HG02884 (cell line): ENCODE measurements around the gene TMEM238L.
A peak's percentile ranks its signal among the peaks of the same experiment; 100 is the strongest.
"Not testable (repeated sequence)": the region's sequence is repeated elsewhere in the genome, so short reads cannot be mapped to it uniquely, and the experiment has no call there.

ENCODE experiments used
- ATAC-seq: cut with Tn5 transposase; IDR thresholded peaks from one replicate; pipeline ENCODE4 v1.9.1; 2021; ENCODE audit warnings: mild to moderate bottlenecking, moderate library complexity; ENCODE audit not compliant: unreplicated experiment

TMEM238L gene, protein sequence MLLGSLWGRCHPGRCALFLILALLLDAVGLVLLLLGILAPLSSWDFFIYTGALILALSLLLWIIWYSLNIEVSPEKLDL

DNA sequence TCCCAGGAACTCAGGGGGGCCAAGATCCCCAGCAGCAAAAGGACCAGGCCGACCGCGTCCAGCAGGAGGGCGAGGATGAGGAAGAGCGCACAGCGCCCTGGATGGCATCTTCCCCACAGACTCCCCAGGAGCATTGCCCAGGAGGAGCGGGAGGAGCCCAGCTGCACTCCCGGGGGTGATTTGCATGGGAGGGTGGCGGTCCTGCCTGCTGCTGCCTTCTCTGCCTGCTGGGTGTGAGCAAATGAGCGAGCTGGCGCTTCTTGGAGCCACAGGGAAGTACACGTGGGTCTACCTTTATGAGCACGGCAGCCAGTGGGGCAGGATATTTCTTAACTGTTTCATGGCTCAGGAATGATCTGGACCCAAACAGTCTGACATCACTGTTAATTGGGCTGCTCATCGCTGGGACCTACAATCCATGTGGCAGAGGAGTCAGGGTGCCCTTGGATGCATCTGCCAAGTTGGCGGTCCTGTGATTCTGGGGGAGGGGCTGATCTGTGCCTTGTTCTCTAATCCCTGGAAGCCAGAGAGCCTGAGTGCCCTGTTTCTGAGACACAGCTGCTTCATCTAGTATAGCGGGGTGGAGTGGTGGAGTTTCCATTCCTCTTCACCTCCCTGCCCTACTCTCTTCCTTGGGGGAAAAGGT is at the start of gene TMEM238L:
Gene TMEM238L (minus strand): TSS at position 270 of the 646 bp plus-strand sequence. CDS start 136 bp downstream, at position 134.
- ATAC-seq, result no peak

DNA sequence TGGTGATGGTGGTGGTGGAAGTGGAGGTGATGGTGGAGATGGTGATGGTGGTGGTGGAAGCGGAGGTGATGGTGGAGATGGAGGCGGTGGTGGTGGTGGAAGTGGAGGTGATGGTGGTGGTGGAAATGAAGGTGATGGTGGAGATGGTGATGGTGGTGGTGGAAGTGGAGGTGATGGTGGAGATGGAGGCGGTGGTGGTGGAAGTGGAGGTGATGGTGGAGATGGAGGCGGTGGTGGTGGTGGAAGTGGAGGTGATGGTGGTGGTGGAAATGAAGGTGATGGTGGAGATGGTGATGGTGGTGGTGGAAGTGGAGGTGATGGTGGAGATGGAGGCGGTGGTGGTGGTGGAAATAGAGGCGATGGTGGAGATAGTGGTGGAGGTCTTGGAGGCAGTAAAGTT is 42.7 kb upstream of the TMEM238L start:
- ATAC-seq, result not testable (repeated sequence)

DNA sequence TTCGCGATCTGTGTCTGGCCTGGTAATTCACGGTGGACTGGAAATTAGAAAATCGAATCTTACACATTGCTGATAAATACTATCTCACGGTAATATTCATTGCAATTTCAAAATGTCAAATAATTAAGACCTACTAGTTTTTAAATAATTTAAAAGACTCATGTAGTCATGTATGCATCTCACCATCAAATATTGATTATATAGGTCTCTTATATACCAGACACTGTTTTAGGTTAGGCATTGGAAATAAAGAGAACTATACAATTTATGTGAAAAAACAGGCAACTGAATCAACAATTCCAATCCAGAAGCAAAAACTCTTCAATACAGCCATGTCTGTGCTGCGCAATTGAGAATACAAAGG is 41.5 kb upstream of the TMEM238L start:
- no peak for ATAC-seq

DNA sequence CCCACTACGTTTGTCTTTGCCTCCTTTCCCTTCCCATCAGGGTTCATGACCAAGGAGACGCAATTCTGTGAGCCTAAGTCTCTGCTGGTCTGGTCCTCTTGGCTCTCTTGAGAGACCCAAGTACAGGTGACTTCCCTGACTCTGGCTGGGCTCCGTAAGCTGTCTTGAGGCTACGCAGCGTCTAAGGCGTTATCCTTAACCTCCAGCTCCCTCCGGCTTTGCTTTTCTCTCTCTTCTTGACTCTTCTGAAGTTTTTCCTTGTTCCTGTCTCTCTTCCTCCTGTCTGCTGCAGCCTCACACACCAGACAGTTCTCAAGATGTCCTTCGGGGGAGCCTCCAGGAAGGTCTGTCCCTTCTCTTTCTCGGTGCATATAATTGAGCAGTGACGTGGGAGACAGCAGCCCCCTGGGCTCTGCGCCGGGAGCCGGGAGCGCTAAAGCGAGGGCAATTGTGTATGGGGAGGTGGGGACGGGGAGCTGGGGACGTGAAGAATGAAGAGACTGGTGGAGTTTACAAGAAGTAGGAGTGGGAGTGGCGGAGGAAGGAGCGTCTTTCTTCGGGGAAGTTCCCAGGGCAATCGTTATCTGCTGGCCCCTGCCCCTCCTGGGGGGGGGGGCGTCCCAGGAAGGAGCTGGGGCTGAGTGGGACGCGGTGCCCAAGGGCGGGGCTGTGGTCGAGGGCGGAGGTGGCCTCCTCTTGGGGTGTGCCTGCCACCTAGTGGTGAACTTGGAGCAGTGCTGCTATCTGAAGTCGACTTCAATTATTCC is 40.9 kb upstream of the TMEM238L start:
- ATAC-seq, result peak; percentile 95

DNA sequence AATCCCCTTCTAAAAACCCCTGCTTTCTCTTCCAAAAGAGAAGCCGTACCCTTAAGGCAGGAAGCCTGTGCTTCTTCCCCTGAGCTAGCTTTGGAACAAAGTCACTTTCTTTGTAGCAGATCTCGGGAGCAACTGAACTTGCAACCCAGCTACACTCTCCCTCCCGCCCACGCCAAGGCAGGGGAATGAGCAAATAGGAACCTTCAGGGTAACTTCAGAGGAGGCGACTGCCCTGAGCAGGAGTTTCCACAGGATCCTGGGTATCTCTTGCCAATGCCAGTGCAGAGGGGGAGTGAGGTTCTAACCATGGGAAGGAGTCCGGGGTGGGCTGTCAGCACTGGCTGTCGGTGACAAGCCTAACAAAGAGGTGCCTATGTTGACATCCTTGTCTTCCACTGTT is 39.9 kb upstream of the TMEM238L start:
- ATAC-seq, result no peak

DNA sequence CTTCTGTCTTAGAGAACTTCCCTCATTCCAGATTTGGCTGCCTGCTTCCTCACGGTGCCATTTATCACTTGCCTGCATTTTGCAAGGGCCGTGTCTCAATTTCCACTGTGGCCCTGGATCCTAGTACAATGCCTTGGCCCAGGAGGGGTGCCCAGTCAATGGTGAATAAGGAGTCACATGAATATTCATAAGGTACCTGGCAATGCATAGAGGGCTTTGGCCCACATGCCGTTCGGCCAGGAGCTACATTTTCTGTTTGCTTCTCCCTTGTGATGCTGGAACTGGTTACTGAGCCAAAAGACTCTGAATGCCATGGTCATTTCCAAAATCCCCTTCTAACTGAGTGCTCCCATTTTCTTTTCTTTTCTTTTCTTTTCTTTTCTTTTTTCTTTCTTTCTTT is 38.8 kb upstream of the TMEM238L start:
- no peak for ATAC-seq

DNA sequence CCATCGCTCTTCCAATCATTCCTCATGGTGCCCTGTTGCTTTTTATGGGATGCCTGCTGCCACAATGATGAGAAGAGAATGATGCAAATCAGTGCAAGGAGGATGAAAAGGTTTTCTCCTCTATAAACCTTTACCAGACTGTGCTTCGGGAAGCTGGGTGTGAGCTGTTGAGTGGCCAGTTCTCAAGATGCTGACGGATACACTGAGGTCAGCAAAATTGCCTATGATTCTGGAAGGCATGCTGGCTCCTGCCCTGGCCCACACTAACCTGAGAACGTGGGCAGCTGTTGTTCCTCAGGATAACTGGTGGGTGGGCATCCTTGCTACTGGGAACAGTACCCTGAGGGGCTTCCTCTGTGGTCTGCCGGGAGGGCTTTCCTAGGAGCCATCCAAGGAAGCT is 34.8 kb upstream of the TMEM238L start:
- ATAC-seq, result no peak

DNA sequence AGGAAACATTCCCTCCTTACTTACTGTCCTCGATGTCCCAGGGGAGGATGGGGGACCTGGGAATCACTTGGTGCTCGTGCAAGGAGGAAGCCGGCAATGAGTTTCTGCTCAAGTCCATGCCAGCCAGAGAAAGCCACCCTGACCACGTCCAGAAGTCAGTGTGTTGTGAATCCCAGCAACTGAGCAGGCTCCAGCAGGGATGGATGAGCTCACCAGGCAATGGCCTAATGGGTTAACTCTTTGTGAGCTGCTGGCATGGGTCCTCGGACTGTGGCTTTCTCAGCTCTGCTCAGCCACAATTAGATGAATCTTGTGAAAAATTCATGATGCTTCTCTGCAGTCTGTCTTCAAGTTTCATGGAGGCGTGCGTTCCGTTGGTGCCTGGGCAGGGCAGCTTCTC is 34.0 kb upstream of the TMEM238L start, which contains the start of gene PIRT:
Gene PIRT (minus strand): TSS at position 167 of the 400 bp plus-strand sequence. CDS start 12,442 bp downstream, outside the sequence.
- no peak for ATAC-seq

DNA sequence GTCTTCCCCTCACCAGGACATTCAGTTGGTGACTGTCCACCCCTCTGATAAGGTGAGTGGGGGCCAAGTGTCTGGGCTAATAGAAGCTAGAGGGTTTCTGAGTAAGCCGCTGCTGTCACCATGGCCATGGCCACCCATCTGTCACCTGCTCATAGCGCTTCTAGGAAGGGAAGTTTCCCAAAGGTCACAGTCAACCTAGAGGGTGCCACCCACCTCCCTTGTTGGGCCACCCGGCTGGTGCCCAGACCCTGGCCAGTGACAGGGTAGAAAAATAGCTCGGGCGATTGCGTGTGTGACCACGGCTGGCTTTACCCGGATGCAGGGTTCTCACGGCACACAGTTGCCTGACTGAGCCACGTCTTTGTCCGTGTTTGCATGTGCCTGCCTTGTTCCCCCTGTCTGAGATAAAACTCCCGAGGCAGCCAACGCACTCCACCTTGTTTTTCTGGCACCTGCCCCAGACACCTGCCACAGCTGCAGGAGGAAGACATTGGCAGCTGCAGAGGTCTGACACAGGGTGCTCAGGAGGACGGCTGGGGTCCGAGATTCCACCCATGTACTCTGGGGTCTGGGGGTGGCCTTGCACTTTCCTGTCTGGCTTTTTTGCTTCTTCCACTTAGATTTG is 33.2 kb upstream of the TMEM238L start:
- no peak for ATAC-seq

DNA sequence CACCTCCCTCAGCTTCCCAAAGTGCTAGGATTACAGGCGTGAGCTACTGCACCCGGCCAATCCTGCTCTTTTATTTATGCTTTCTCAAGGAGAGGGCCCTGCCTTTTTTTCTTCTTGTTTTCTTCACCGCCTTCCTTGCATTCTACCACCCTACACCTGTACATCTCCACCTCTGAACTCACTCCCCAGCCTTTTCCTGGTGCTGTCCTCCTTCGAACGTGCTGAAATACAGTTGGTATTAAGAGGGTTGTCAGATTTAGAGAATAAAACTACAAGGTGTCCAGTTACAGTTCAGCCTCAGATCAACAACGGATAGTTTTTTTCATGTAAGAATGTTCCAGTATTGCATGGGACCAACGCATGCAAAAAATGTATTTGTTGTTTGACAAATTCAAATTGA is 32.2 kb upstream of the TMEM238L start:
- no peak for ATAC-seq

DNA sequence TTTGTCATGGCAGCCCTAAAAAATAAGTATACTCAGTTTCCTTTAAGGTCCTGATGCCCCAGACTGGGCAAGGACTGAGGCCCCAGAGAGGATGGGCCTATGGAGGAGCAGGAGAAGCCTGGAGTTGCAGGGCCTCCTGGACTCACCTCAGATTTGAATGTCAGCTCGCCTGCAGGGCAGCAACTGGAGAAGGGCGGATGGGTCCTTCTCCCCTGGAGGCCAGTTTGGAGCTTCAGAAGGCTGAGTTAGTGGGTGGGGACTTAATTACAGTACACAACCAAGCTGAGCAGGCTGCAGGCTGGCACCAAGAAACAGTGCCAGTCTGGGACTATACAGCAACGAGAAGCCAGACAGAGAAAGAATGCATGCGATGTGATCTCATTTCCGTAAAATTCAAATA is 27.8 kb upstream of the TMEM238L start:
- no peak for ATAC-seq

DNA sequence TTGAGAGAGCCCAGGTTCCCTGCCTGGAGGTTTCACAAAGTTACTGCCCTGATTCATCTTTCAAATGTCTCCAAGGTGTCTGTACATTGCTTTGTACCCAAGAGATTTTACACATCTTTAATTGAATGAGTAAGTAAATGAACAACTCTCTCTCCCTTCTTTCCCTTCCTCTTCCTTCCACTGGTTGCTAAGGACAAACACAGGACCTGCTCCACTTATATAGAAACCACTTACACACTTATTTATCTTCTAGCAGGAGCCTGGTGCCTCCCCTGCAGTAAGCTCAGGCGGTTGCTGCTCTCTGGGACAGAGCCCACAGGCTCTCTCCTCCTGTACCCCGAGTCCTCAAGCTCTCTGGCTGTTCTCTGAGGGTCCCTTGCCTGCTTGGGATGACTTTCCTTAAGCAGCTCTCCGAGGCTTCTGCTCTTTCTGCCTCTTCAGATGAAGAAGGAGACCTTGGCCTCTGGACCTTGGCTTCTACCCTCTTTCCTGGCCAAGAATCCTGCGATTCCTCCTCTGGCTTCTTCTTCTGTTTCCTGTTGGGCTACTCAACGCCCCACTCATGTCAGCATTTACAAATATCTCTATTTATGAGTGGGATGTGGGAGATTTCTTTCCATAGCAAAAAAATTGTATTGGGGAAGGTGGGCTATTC is 24.1 kb upstream of the TMEM238L start:
- no peak for ATAC-seq

DNA sequence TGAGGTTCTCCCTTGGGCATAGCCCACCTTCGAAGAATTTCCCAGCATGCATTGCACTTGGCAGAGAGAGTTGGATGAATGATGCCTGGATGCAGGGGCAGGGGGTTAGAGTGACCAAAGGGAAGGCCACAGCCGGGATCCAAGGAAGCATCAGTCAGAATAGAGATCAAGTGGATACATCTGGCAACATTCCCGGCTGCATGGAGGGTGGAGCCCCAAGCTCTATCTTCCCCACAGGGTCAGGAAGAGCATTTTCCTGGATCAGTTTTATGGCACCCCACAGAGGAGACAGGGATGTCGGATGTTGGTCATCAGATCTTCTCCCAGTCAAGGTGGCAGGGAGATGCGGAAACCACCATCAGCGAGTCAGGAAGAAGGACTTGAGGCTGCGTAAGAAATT is 21.0 kb upstream of the TMEM238L start:
- no peak for ATAC-seq

DNA sequence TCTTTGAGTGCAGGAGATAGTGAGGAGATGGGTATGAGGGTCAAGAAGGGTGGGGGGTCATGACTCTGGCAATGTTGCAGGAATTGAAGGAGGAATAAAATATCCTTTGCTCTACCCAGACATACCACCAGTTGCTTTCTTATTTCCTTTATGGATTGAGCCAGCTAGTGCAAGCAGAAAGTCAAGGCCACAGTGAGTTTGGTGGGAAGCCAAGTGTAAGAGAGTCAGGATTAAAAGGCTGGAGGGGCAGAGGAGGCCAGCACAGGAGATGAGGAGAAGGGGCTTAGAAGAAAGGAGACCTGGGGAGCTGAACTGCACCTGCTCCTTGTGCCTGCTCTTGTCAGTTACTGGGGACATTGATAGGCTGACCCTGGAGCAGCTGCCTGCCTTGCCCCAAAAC is 17.9 kb upstream of the TMEM238L start:
- no peak for ATAC-seq

DNA sequence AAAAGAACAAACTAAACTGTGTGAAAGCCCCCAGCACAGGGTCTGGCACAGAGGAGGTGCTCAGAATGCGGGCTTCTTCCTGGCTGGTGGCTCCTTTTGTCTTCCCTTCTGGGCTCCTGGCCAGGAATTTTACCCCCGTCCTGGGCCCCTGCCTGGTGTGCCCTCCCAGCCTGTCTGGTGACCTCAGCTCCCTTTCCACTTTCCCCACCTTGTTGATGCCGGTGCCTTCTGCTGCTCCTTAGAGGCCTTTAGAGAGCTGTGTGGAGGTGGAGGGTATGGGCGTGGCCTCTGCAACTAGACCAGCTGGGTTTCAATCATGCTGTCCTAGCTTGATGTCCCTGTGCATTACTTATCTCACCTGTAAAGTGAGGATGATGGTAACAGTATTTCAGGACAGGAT is 17.2 kb upstream of the TMEM238L start:
- no peak for ATAC-seq

DNA sequence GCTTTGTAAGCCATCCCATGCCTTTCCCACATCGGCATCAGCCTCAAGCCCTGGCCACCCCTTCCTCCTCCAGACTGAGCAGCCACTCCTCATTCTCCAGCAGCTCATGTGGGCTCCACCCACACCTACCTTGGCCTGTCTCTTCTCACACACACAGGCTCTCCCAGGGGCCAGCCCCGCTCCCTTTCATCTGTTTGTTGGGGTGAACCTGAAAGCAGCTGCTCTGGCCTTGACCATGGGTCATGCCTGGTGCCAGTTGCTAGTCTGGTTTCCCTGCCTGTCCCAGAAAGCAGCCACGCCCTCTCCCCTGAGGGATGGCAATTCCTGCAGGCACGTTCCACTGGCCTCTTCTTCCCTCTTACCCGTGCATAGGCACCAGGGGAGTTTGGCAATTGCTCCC is 11.4 kb upstream of the TMEM238L start:
- ATAC-seq, result no peak

DNA sequence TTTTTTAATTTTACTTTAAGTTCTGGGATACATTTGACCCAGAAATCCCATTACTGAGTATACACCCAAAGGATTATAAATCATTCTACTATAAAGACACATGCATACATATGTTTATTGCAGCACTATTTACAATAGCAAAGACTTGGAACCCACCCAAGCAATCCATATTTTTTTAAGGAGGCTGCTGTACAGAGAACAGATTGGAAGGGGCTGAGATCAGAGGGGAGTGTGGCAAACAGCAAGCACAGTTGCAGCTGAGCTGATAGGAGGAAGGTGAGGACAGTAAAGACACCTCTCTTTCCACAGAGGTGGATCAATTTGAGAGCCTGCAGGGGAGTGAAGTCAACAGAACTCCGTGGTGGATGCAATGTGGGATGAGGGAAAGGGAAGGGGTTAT is 10.2 kb upstream of the TMEM238L start:
- ATAC-seq, result no peak

DNA sequence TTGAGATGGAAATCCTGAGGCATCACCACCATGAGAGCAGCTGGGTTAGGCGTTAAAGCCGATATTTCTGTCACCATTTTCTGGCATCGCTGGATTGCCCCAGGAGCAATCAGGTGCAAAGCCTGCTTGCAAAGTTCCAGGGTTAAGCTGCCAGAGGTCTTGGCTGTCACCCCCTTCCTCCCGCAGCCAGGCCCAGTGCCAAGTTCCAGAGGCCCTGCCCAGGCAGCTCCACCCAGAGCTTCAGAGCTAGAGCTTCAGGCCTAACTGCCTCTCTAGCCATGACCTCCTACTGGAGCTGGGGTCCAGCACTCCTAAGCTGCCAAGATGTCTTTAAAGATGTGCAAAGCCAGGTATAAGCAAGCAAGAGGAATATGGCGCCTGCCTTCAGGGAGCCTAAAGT is 8.8 kb upstream of the TMEM238L start:
- ATAC-seq, result no peak

DNA sequence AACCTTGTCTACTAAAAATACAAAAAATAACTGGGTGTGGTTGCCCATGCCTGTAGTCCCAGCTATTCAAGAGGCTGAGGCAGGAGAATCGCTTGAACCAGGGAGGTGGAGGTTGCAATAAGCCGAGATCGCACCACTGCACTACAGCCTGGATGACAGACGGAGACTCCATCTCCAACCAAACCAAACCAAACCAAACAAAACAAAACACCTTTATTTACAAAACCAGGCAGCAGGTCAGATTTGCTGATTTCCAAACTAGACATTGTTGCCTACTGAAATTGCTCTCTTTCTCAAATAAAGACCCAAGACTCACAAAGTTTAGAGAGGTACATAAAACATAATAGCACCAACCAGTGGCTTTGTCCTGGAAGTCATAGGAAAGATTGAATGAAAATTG is 5.7 kb upstream of the TMEM238L start:
- ATAC-seq, result no peak

DNA sequence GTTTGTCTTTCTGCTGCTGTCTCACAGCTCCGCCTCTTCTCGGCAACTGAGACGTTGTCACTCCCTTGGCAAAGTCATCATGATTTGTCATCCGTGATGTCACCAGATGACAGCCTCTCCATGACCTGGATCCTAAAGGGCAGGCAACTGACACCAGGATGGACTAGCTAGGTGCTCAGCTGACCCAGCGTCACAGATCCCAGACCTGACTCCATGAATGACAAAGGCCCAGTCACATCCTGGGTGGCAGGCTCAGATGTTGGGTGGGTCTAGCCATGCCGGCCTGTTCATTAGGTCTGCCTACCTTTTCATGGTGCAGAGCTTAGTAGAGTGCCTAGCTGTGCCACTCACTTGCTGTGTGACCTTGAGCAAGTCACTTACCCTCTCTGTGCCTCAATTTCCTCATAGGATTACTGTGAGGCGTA is 3.8 kb upstream of the TMEM238L start:
- ATAC-seq, result no peak

DNA sequence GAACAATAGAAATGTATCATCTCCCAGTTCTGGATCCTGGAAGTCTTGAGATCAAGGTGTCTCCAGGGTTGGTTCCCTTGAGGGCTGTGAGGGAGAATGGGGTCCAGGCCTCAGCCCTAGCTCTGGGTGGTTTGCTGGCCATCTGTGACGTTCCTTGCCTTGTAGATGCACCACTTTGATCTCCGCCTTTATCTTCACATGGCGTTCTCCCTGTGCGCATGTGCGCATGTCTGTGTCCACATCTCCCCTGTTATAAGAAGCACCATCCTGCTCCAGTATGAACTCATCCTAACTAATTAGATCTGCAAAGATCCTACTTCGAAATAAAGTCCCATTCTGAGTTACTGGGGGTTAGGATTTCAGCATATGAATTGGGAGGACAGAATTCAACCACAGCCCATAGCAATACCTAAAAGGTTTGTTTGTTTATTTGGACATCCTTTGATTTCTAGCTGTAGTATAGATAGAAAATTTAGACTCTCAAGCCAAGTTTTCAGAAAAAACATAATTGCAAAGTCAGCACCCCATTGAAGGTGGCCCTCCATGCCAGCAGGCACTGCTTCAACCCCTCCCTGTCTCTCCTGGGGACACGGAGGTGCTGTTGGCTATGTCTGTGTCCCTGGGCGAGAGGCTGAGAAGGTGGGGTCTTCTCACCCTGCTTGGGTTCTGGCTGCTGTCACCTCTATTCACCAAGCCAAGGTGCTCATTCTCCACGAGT is 2.8 kb upstream of the TMEM238L start:
- ATAC-seq, result no peak
